Mesothelial cell of epicardium (in vitro differentiated cells): ENCODE data around the gene PMM2. TPM values are rescaled to one million over a fixed set of nuclear protein-coding genes. Genes with fewer than 3 reads are reported as not detected.

ENCODE experiments used
- DNase-seq, 2 experiments: peaks; one replicate each; pipeline ENCODE4 v3.0.0; 2021; ENCODE audit warnings: low spot score in 2 of 2; ENCODE audit not compliant: unreplicated experiment in 2 of 2
- H3K27ac Mint-ChIP-seq: 2 replicates; pipeline ENCODE4 v1.8.0; 2021; ENCODE audit warnings: mixed read lengths
- H3K27me3 Mint-ChIP-seq: 2 replicates; pipeline ENCODE4 v1.8.0; 2021; ENCODE audit warnings: low read depth, mixed read lengths
- H3K36me3 Mint-ChIP-seq: 2 replicates; pipeline ENCODE4 v1.8.0; 2021; ENCODE audit warnings: mixed read lengths
- H3K4me1 Mint-ChIP-seq: 2 replicates; pipeline ENCODE4 v1.8.0; 2021; ENCODE audit warnings: mixed read lengths
- H3K4me3 Mint-ChIP-seq: 2 replicates; pipeline ENCODE4 v1.8.0; 2021; ENCODE audit warnings: mild to moderate bottlenecking, moderate library complexity, mixed read lengths
- H3K9me3 Mint-ChIP-seq: 2 replicates; pipeline ENCODE4 v1.8.0; 2021; ENCODE audit warnings: mixed read lengths
- total RNA-seq: library from RNA; stranded (reverse); gene quantifications from 3 replicates; pipeline ENCODE4 v1.2.1, GENCODE V29; 2021
- TF ChIP-seq, protein P1 (sequence below): fragments of 200-600 bp; sonication (generic); IDR thresholded peaks from one replicate; pipeline ENCODE4 v1.5.0; 2021; ENCODE audit warnings: antibody characterized with exemption; ENCODE audit not compliant: unreplicated experiment

Gene PMM2
- total RNA-seq, 1 donor from 2014 or later, result 41.7 TPM

GRCh38 chr16:8885674-8886592 is 88.3 kb downstream of the PMM2 start:
- Mint-ChIP-seq H3K36me3 (peaks cover 9% of the 10 kb centered on the region), H3K27ac (no peak overlapping the region), H3K4me1 (no peaks in the 10 kb centered on the region), H3K9me3 (no peaks in the 10 kb centered on the region), H3K27me3 (no peaks in the 10 kb centered on the region), H3K4me3 (no peak overlapping the region)
- no peak for DNase-seq
- TF ChIP-seq, protein P1, sequence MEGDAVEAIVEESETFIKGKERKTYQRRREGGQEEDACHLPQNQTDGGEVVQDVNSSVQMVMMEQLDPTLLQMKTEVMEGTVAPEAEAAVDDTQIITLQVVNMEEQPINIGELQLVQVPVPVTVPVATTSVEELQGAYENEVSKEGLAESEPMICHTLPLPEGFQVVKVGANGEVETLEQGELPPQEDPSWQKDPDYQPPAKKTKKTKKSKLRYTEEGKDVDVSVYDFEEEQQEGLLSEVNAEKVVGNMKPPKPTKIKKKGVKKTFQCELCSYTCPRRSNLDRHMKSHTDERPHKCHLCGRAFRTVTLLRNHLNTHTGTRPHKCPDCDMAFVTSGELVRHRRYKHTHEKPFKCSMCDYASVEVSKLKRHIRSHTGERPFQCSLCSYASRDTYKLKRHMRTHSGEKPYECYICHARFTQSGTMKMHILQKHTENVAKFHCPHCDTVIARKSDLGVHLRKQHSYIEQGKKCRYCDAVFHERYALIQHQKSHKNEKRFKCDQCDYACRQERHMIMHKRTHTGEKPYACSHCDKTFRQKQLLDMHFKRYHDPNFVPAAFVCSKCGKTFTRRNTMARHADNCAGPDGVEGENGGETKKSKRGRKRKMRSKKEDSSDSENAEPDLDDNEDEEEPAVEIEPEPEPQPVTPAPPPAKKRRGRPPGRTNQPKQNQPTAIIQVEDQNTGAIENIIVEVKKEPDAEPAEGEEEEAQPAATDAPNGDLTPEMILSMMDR, result no peak

- Mint-ChIP-seq H3K36me3 (peaks cover 15% of the 10 kb centered on the region), H3K4me1 (no peaks in the 10 kb centered on the region), H3K4me3 (no peak overlapping the region), H3K27ac (no peak overlapping the region), H3K9me3 (no peaks in the 10 kb centered on the region), H3K27me3 (no peaks in the 10 kb centered on the region)
- no peak for DNase-seq
- TF ChIP-seq, protein P1, result no peak
Observed at GRCh38 chr16:8886593-8887430, 89.2 kb downstream of the PMM2 start.

DNA sequence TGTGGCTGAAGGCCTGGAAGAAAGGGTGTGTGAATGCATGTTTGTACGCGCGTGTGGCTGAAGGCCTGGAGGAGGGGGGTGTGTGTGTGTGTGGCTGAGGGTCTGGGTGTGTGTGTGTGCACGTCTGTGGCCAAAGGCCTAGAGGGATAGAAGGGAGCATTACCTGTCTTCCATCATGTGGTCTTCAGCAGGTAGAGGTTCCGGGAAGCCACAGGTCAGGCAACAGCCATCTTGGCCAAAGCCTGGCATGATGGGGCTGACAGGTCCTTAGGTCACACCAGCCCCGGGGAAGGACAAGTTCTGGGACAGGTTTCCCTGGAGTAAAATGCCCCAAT is 89.8 kb downstream of the PMM2 start:
- H3K4me3 Mint-ChIP-seq, result no peak overlapping the region
- DNase-seq, result no peak
- H3K27ac Mint-ChIP-seq, result no peak overlapping the region
- TF ChIP-seq, protein P1, result no peak
- H3K27me3 Mint-ChIP-seq, result no peaks in the 10 kb centered on the region
- H3K36me3 Mint-ChIP-seq, result peaks cover 17% of the 10 kb centered on the region
- no peaks in the 10 kb centered on the region for H3K9me3 Mint-ChIP-seq
- H3K4me1 Mint-ChIP-seq, result no peaks in the 10 kb centered on the region

DNA sequence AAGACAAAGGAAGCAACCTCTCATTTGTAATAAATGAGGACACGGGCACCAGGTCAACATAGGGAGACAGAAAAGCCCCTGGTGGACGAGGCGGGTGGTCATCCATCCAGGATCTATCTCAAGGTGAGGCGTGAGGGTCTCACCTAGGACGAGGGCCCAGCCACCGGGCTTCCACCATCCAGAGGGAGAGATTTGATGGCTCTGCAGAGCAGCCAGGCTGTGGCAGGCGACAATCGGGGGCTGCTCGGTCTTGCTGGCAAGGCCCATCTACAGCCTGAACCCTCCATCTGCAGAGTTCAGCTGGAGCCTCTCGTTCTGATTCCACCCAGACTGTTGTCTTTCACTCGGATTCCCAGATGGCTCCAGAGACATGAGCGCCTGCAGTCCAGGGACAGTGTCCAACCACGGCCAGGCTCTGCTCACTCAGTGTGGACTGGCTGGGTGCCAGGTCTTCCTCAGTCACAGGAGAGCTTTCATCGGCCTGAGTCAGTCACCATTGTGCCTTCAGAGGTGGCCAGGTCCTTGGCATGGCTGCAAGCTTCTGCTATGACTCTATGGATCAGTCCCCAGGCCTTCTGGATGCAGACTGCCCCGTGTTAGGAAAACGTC is 90.4 kb downstream of the PMM2 start:
- Mint-ChIP-seq H3K27ac (no peak overlapping the region), H3K27me3 (no peaks in the 10 kb centered on the region), H3K9me3 (no peaks in the 10 kb centered on the region), H3K4me3 (no peak overlapping the region), H3K36me3 (peaks cover 17% of the 10 kb centered on the region), H3K4me1 (no peaks in the 10 kb centered on the region)
- DNase-seq, result no peak
- TF ChIP-seq, protein P1, result no peak

DNA sequence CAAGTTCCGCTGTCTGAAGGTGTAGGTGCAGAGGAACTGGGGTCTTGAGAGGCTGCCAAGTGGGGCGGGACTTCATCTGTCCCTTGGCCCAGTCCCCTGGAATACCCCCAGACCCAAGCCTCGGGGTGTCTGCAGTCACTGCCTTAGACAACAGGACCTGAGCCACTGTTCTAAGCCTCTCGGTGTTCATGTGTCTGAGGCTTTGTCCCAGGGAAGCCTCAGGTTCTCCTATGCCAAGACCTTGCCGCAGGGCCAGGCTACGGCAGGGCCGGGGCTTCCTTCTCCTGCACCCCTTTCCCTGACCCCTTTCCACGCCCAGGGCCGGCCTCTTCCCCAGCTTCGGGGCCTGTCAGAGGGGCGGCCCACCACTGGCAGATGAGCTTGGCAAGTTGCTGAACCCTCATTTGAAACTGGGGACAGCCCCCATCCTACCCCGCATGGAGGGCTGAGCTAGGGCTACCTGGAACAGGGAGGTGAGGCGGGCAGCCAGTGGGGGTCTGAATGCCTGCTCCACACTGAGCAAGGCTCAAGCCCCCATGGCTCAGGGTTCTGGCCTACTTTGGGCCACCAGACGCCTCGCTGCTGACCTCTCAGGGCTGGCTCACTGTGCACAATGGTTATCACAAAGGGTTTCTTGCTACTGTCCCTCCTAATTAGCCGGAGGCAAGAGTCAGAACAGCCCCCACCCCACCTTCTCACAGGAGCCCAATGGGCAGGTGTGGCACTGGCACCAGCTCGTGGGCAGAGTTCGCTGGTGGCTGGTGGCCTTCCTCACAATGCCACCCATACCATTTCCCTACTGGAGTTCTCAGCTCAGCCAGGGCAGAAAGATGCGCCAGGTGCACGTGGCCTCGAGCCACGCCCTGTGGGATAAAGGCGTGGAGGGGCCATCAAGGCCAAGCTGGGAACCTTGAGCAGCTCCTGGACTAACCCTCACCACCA is 91.6 kb downstream of the PMM2 start:
- Mint-ChIP-seq H3K9me3 (no peaks in the 10 kb centered on the region), H3K27ac (no peak overlapping the region), H3K27me3 (no peaks in the 10 kb centered on the region), H3K4me3 (no peak overlapping the region), H3K4me1 (no peaks in the 10 kb centered on the region), H3K36me3 (peaks cover 17% of the 10 kb centered on the region)
- DNase-seq, result no peak
- TF ChIP-seq, protein P1, result no peak
